HG02571 (cell line): ENCODE results near the gene TRHDE.
"Not testable (repeated sequence)": the region's sequence is repeated elsewhere in the genome, so short reads cannot be mapped to it uniquely, and the experiment has no call there.

ENCODE experiments used
- ATAC-seq: cut with Tn5 transposase; IDR thresholded peaks from one replicate; pipeline ENCODE4 v1.9.1; 2021; ENCODE audit warnings: mild to moderate bottlenecking, moderate library complexity; ENCODE audit not compliant: unreplicated experiment

Gene TRHDE

GRCh38 chr12:72602581-72602980 lies 330.4 kb downstream of the TRHDE start:
- no peak for ATAC-seq

- no peak for ATAC-seq
Observed at GRCh38 chr12:72605975-72606374, 333.8 kb downstream of the TRHDE start.

- ATAC-seq, result no peak
Observed at GRCh38 chr12:72610342-72610741, 338.2 kb downstream of the TRHDE start.

- no peak for ATAC-seq
Observed at GRCh38 chr12:72610854-72611358, 338.7 kb downstream of the TRHDE start.

GRCh38 chr12:72612171-72612570 lies 340.0 kb downstream of the TRHDE start:
- ATAC-seq, result no peak

GRCh38 chr12:72618764-72619163 lies 346.6 kb downstream of the TRHDE start:
- no peak for ATAC-seq

- no peak for ATAC-seq
Observed at GRCh38 chr12:72622556-72622955, 350.4 kb downstream of the TRHDE start.

GRCh38 chr12:72631926-72632685 lies 359.9 kb downstream of the TRHDE start:
- ATAC-seq, result no peak

- ATAC-seq, result no peak
Observed at GRCh38 chr12:72642706-72643105, 370.5 kb downstream of the TRHDE start.

GRCh38 chr12:72647139-72647538 lies 375.0 kb downstream of the TRHDE start:
- ATAC-seq, result no peak

GRCh38 chr12:72658615-72659014 lies 386.4 kb downstream of the TRHDE start:
- no peak for ATAC-seq

- not testable (repeated sequence) for ATAC-seq
Observed at GRCh38 chr12:72660174-72660573, 388.0 kb downstream of the TRHDE start.

- ATAC-seq, result no peak
Observed at GRCh38 chr12:72673853-72674252, 401.7 kb downstream of the TRHDE start.

- no peak for ATAC-seq
Observed at GRCh38 chr12:72676556-72676955, 404.4 kb downstream of the TRHDE start.

GRCh38 chr12:72677139-72677538 lies 405.0 kb downstream of the TRHDE start:
- ATAC-seq, result no peak

- no peak for ATAC-seq
Observed at GRCh38 chr12:72677846-72678245, 405.7 kb downstream of the TRHDE start.

- no peak for ATAC-seq
Observed at GRCh38 chr12:72679147-72679757, 407.1 kb downstream of the TRHDE start.

- ATAC-seq, result no peak
Observed at GRCh38 chr12:72681028-72681427, 408.9 kb downstream of the TRHDE start.

GRCh38 chr12:72684491-72684890 lies 412.3 kb downstream of the TRHDE start:
- no peak for ATAC-seq

- ATAC-seq, result no peak
Observed at GRCh38 chr12:72692338-72692737, 420.2 kb downstream of the TRHDE start.

GRCh38 chr12:72694193-72694592 lies 422.0 kb downstream of the TRHDE start:
- no peak for ATAC-seq

GRCh38 chr12:72699362-72699761 lies 427.2 kb downstream of the TRHDE start:
- ATAC-seq, result no peak
